Testis (tissue), 3 donors: Measurements from ENCODE around the gene KIF1A. TPM values are rescaled to one million over a fixed set of nuclear protein-coding genes. Genes with fewer than 3 reads are reported as not detected.

Experiments
- DNase-seq: peaks from one replicate; pipeline ENCODE4 v3.0.0-alpha.2; 2019
- H3K27ac ChIP-seq, 2 donors: fragments of 200-600 bp; sonication (generic); one replicate each; pipeline ENCODE4 v1.5.1; 2019
- H3K27me3 ChIP-seq: fragments of 200-600 bp; sonication (generic); one replicate; pipeline ENCODE4 v1.5.1; 2019
- H3K36me3 ChIP-seq: fragments of 200-600 bp; sonication (generic); one replicate; pipeline ENCODE4 v1.5.1; 2017; ENCODE audit warnings: low read depth; ENCODE audit errors: missing control alignments
- H3K4me1 ChIP-seq: fragments of 200-600 bp; sonication (generic); one replicate; pipeline ENCODE4 v1.5.1; 2019
- H3K4me3 ChIP-seq, 2 donors: fragments of 200-600 bp; sonication (generic); one replicate each; pipeline ENCODE4 v1.5.1; 2017 to 2019
- H3K9me3 ChIP-seq: fragments of 200-600 bp; sonication (generic); one replicate; pipeline ENCODE4 v1.5.1; 2017
- POLR2A ChIP-seq: fragments of 450-650 bp; IDR thresholded peaks from one replicate; pipeline ENCODE4 v1.6.1; 2017; ENCODE audit warnings: antibody characterized with exemption, mild to moderate bottlenecking, moderate library complexity
- WGBS, 2 donors: methylation state at CpG; one replicate each; pipeline ENCODE4 v1.1.5; 2018; 5-methylcytosine and 5-hydroxymethylcytosine counted together
- intact Hi-C: fragments of 100-400 bp; cut with DNase I; formaldehyde crosslinking; loops from one replicate; pipeline ENCODE4 v1.15.1; 2023; ENCODE audit warnings: low total_unique reads
- polyA plus RNA-seq: library from polyadenylated mRNA; stranded (reverse); fragments of 350-450 nt; fragmentation: Illumina TruSeq; extraction: RNeasy Lipid Tissue Mini Kit (QIAGEN cat#74804); gene quantifications from one replicate; pipeline ENCODE4 v1.2.3, GENCODE V29; 2014; ENCODE audit warnings: low read depth, low replicate concordance; ENCODE audit not compliant: insufficient read depth
- total RNA-seq, 2 donors: library from RNA; depleted of rRNA; stranded (reverse); fragments of >200 nt; gene quantifications; one replicate each; pipeline ENCODE4 v1.2.3, GENCODE V29; 2016
- TF ChIP-seq, protein P1 (sequence below), 3 experiments: fragments of 450-650 bp in 2 of 3; fragments of 200-600 bp in 1 of 3; sonication (generic) in 1 of 3; IDR thresholded peaks; one replicate each; pipeline ENCODE4 v1.5.1; 2016 to 2019; ENCODE audit warnings: antibody characterized with exemption in 3 of 3, mild to moderate bottlenecking in 2 of 3, moderate library complexity in 1 of 3

Gene KIF1A
- total and polyA plus RNA-seq, 3 donors from 2014 or later, result 33.5 to 42.1 (median 37.0) TPM

DNA sequence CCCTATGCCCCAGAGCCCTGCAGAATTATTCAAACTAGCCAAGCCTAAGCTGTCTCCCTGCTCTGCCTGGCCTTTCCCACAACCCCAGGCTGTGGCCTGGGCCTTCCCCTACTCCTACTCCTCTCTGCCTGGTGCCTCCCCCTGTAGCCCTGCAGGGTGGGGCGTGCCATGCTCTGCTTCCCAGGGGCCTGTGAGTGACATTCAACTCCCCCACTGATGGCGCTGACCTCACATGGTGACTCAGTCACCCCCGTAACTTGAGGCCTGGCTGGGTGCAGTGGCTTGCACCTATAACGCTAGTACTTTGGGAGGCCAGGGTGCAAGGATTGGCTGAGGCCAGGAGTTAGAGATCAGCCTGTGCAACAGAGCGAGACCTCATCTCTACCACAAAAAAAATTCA is 60.6 kb downstream of the KIF1A start:
- Histone ChIP-seq H3K27ac (no peak overlapping the region), H3K4me3 (no peak overlapping the region), H3K4me1 (no peaks in the 10 kb centered on the region), H3K27me3 (no peaks in the 10 kb centered on the region), H3K36me3 (no peaks in the 10 kb centered on the region), H3K9me3 (no peaks in the 10 kb centered on the region)
- DNase-seq, result no peak
- WGBS, 2 donors, result 93 to 94% methylated on average over 5 of the region's 5 CpGs
- TF ChIP-seq POLR2A, result no peak
- TF ChIP-seq, protein P1, sequence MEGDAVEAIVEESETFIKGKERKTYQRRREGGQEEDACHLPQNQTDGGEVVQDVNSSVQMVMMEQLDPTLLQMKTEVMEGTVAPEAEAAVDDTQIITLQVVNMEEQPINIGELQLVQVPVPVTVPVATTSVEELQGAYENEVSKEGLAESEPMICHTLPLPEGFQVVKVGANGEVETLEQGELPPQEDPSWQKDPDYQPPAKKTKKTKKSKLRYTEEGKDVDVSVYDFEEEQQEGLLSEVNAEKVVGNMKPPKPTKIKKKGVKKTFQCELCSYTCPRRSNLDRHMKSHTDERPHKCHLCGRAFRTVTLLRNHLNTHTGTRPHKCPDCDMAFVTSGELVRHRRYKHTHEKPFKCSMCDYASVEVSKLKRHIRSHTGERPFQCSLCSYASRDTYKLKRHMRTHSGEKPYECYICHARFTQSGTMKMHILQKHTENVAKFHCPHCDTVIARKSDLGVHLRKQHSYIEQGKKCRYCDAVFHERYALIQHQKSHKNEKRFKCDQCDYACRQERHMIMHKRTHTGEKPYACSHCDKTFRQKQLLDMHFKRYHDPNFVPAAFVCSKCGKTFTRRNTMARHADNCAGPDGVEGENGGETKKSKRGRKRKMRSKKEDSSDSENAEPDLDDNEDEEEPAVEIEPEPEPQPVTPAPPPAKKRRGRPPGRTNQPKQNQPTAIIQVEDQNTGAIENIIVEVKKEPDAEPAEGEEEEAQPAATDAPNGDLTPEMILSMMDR (IDR thresholded peaks at IDR 0.05), result no peak
- intact Hi-C loops, result no loop called here

GRCh38 chr2:240757086-240757614 is 62.9 kb downstream of the KIF1A start:
- no peak for TF ChIP-seq POLR2A
- TF ChIP-seq, protein P1 (IDR thresholded peaks at IDR 0.05), result no peak
- 69 to 85% methylated on average over 23 to 31 of the region's 31 CpGs for WGBS, 2 donors

DNA sequence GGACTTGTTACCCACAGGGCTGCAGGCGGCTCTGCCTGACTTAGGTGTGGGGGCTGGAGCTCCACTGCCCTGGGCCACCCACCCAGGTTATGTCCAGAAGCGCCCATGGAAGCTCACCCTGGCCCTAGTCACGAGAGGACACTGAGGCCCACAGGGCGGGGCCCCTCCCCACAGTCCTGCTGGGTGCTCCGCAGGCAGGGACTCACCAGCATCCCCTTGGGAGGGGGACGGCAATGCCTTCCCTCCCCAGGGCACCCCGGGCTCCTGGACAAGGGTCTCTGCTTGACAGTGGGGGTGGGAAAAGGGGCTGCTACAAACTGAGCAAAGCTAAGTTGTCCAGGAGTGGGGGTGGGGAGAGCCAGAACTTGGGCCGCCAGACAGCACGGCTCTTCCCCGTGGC is 67.8 kb downstream of the KIF1A start:
- no peaks in the 10 kb centered on the region for H3K27me3 ChIP-seq
- no peaks in the 10 kb centered on the region for H3K4me1 ChIP-seq
- WGBS, 2 donors, result 85 to 96% methylated on average over 9 to 10 of the region's 10 CpGs
- no peak overlapping the region for H3K4me3 ChIP-seq
- intact Hi-C loops, result no loop called here
- no peaks in the 10 kb centered on the region for H3K36me3 ChIP-seq
- no peak for DNase-seq
- TF ChIP-seq POLR2A, result no peak
- TF ChIP-seq, protein P1 (IDR thresholded peaks at IDR 0.05), result no peak
- no peaks in the 10 kb centered on the region for H3K9me3 ChIP-seq
- no peak overlapping the region for H3K27ac ChIP-seq

More at GRCh38 chr2:240757086-240757614, 62.9 kb downstream of the KIF1A start:
- Histone ChIP-seq H3K4me3 (no peak overlapping the region), H3K36me3 (no peaks in the 10 kb centered on the region), H3K27me3 (no peaks in the 10 kb centered on the region), H3K9me3 (no peaks in the 10 kb centered on the region), H3K27ac (no peak overlapping the region), H3K4me1 (no peaks in the 10 kb centered on the region)
- intact Hi-C loops, result no loop called here
- DNase-seq, result no peak

GRCh38 chr2:240750409-240750808 is 69.6 kb downstream of the KIF1A start:
- no peak for TF ChIP-seq POLR2A
- TF ChIP-seq, protein P1 (IDR thresholded peaks at IDR 0.05), result no peak
- H3K9me3 ChIP-seq, result no peaks in the 10 kb centered on the region
- WGBS, 2 donors, result 90 to 92% methylated on average over 22 of the region's 22 CpGs
- intact Hi-C loops, result no loop called here
- H3K36me3 ChIP-seq, result no peaks in the 10 kb centered on the region
- no peak overlapping the region for H3K27ac ChIP-seq
- H3K4me1 ChIP-seq, result no peaks in the 10 kb centered on the region
- H3K27me3 ChIP-seq, result no peaks in the 10 kb centered on the region
- no peak for DNase-seq
- H3K4me3 ChIP-seq, result no peak overlapping the region

GRCh38 chr2:240749516-240749915 is 70.5 kb downstream of the KIF1A start:
- Histone ChIP-seq H3K27ac (no peak overlapping the region), H3K9me3 (no peaks in the 10 kb centered on the region), H3K4me1 (no peaks in the 10 kb centered on the region), H3K4me3 (no peak overlapping the region), H3K27me3 (no peaks in the 10 kb centered on the region), H3K36me3 (no peaks in the 10 kb centered on the region)
- WGBS, 2 donors, result 80 to 97% methylated on average over 6 to 7 of the region's 7 CpGs
- no peak for DNase-seq
- TF ChIP-seq POLR2A, result no peak
- TF ChIP-seq, protein P1 (IDR thresholded peaks at IDR 0.05), result no peak
- intact Hi-C loops, result no loop called here
